ENCODE data around the gene EPN2. TPM values are rescaled to one million over a fixed set of nuclear protein-coding genes. Genes with fewer than 3 reads are reported as not detected.
A peak's percentile ranks its signal among the peaks of the same experiment; 100 is the strongest.
"Not testable (repeated sequence)": the region's sequence is repeated elsewhere in the genome, so short reads cannot be mapped to it uniquely, and the experiment has no call there.

EPN2 gene
- 10 to 100 TPM in 5 of 6 donors, 1 to 10 TPM in 1; 9.8 to 35.0 (median 28.9) TPM for polyA plus RNA-seq (ENCODE audit: low read depth in 6 of 6)

DNA sequence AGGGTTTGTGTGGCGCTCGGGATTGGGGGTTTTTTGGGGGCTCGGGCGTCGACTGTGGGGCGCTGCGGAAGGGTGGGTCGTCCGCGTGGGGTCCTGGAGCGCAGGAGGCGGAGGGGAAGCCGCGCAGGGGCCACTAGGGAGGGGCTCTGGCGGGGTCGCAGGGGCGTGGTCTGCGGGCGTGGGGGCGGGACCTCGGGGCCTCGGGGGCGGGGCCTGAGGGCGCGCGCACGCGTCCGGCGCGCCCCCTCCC, at the start of gene EPN2:
Gene EPN2, plus strand, starts transcription at position 228 of the 250 bp plus-strand sequence. CDS start 45,754 bp downstream, outside the sequence.
- DNase-seq, H3K36me3 Mint-ChIP-seq, H3K27me3 Mint-ChIP-seq, H3K9me3 Mint-ChIP-seq: not testable (repeated sequence)
- peak in 1 of 2 donors; percentile 70 for ATAC-seq (ENCODE audit: low read depth in 2 of 2)
- peak within 1 kb of the TSS in 5 of 6 donors; percentile 63 to 91 (median 90) for H3K27ac Mint-ChIP-seq
- peak within 1 kb of the TSS; percentile 86 to 95 (median 90) for H3K4me3 Mint-ChIP-seq
- H3K4me1 Mint-ChIP-seq, result peaks cover 5 to 15% (median 9%) of the 10 kb centered on the region in 3 donors

DNA sequence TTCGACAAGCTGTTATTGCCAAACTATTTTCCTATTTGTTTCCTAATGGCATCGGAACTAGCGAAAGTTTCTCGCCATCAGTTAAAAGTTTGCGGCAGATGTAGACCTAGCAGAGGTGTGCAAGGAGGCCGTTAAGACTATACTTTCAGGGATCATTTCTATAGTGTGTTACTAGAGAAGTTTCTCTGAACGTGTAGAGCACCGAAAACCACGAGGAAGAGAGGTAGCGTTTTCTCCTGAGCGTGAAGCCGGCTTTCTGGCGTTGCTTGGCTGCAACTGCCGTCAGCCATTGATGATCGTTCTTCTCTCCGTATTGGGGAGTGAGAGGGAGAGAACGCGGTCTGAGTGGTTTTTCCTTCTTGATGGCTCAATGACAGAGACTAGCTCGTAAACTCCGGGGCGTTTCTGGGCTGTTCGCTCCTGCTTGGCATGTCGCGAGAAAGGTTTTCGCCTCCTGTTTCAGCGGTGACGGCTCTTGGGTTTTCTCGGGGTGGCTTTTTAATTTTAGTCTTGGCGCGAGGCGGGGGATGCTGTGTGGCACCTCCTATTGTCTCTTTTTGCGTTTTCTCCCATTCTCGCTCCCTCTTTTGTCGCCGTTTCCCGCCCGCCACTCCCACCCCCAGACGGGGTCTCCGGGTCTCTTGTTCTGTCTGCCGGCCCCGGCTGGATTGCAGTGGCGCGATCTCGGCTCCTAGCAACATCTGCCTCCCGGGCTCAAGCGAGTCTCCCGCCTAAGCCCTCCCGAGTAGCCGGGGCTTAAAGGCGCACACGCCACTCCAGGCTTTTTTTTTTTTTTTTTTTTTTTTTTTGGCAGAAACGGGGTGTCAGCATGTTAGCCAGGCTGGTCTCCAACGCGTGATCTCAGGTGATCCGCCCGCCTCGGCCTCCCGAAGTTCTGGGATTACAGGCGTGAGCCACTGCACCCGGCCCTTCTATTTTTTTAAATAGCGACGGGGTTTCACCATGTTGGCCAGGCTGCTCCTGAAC, 49.0 kb upstream of the EPN2 start:
- H3K36me3 Mint-ChIP-seq, H3K4me1 Mint-ChIP-seq, H3K4me3 Mint-ChIP-seq, H3K27ac Mint-ChIP-seq, H3K27me3 Mint-ChIP-seq, H3K9me3 Mint-ChIP-seq: not testable (repeated sequence)
- peak; percentile 35 to 46 for ATAC-seq (ENCODE audit: low read depth in 2 of 2)
- DNase-seq, result peak; percentile 92

DNA sequence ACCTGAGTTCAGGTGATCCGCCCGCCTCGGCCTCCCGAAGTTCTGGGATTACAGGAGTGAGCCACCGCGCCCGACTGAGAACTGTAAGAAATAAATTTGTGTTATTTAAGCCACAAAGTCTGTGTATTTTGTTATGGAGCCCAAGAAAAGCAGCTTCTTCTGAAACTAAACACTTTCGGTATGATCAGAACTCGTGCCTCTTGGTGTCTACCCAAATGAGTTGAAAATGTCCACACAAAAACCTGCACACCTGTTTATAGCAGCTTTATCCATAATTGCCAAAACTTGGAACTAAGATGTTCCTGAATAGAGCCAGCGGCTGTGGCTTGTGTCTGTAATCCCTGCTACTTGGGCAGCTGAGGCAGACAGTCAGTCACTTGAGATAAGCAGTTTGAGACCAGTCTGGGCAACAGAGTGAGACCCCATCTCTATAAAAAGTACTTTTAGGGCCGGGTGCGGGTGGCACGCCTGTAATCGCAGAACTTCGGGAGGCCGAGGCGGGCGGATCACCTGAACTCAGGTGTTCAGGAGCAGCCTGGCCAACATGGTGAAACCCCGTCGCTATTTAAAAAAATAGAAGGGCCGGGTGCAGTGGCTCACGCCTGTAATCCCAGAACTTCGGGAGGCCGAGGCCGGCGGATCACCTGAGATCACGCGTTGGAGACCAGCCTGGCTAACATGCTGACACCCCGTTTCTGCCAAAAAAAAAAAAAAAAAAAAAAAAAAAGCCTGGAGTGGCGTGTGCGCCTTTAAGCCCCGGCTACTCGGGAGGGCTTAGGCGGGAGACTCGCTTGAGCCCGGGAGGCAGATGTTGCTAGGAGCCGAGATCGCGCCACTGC, 48.1 kb upstream of the EPN2 start:
- DNase-seq, H3K27me3 Mint-ChIP-seq, H3K4me1 Mint-ChIP-seq, H3K36me3 Mint-ChIP-seq, H3K27ac Mint-ChIP-seq, H3K9me3 Mint-ChIP-seq: not testable (repeated sequence)
- peak; percentile 59 to 61 for ATAC-seq (ENCODE audit: low read depth in 2 of 2)
- H3K4me3 Mint-ChIP-seq, result peak overlapping the region in 1 of 8 donors; percentile 44

DNA sequence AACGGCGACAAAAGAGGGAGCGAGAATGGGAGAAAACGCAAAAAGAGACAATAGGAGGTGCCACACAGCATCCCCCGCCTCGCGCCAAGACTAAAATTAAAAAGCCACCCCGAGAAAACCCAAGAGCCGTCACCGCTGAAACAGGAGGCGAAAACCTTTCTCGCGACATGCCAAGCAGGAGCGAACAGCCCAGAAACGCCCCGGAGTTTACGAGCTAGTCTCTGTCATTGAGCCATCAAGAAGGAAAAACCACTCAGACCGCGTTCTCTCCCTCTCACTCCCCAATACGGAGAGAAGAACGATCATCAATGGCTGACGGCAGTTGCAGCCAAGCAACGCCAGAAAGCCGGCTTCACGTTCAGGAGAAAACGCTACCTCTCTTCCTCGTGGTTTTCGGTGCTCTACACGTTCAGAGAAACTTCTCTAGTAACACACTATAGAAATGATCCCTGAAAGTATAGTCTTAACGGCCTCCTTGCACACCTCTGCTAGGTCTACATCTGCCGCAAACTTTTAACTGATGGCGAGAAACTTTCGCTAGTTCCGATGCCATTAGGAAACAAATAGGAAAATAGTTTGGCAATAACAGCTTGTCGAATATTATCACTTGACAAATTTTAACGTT, 47.3 kb upstream of the EPN2 start:
- H3K27ac Mint-ChIP-seq, H3K36me3 Mint-ChIP-seq, H3K9me3 Mint-ChIP-seq, DNase-seq, H3K27me3 Mint-ChIP-seq, H3K4me1 Mint-ChIP-seq, H3K4me3 Mint-ChIP-seq: not testable (repeated sequence)
- ATAC-seq (ENCODE audit: low read depth in 2 of 2), result peak; percentile 29 to 38

DNA sequence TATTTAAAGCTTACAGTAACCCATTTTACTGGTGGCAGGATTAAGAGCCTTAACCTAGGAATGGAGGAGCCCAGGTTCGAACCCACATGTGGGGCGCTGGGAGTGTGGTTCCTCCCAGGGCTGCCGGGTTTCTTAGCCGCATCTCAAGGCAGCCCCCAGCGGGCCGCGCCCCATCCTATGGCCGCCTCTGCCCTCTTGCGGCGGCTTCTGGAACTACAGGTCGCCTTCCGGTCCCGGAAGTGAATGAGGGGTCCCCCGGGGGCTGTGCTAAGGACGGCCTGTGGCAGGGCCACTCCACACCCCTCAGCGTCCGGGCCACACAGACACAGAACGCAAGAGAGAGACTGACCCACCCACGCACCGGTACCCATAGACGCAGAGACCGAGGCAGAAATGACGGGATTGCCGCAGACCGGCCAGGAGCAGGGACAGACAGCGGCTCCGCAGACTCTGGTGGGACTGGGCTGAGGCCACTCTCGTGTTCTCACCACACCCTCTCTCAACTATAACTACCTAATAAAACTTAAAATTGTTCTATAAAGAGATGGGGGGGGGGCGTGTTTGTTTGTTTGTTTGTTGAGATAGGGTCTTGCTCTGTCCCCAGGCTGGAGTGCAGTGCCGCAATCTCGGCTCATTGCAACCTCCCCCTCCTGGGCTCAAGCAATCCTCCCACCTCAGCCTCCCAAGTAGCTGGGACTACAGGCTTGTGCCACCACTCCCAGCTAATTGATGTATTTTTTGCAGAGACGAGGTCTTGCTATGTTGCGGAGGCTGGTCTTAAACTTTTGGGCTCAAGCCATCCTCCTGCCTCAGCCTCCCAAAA, 40.6 kb upstream of the EPN2 start:
- peak overlapping the region in 1 of 8 donors; percentile 15 for H3K4me3 Mint-ChIP-seq
- not testable (repeated sequence) for H3K27me3 Mint-ChIP-seq, H3K36me3 Mint-ChIP-seq, H3K9me3 Mint-ChIP-seq, H3K4me1 Mint-ChIP-seq, H3K27ac Mint-ChIP-seq
- ATAC-seq (ENCODE audit: low read depth in 2 of 2), result peak; percentile 96 to 98
- peak; percentile 44 for DNase-seq

DNA sequence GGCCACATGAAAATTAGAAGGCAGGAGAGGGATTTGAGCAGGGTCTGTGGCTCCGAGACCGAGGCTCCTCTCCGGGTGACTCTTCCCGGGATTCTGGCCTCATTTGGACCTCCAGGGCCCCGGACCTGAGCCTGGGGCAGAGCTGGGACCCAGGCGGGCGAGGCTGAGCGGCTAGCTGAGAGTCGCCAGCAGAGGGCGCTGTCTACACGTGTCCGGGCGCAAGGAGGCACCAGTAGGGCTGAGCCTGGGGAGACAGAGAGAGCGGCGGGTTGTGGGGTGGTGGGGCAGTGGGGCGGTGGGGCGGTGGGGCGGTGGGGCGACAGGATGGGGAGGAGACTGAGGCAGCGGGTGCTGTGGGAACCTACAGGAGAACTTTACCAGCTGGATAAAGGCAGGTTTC, 34.7 kb upstream of the EPN2 start:
- not testable (repeated sequence) for H3K4me3 Mint-ChIP-seq, DNase-seq, H3K27ac Mint-ChIP-seq, H3K4me1 Mint-ChIP-seq, H3K36me3 Mint-ChIP-seq, H3K27me3 Mint-ChIP-seq, H3K9me3 Mint-ChIP-seq
- ATAC-seq (ENCODE audit: low read depth in 2 of 2), result peak; percentile 98 to 99

DNA sequence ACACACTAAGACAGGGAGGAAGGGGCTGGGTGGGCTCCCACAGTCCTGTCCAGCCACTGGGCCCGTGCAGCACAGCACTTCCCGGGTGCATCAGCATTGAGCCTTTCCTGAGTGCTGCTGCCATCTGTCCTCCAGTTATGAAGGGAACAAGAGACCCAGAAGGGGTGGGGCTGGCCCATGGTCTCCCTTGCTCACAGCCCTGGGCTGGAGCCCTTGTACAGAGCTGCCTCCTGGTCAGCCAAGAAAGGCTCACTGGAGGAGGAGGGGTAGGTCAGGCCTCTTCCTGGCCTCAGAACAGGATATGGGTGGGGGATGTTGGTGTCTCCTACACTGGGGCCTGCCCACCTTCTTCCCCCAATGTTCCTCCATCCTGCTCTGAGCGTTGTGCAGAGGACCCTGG, 33.7 kb upstream of the EPN2 start:
- not testable (repeated sequence) for H3K4me1 Mint-ChIP-seq; H3K36me3 Mint-ChIP-seq; H3K4me3 Mint-ChIP-seq; H3K27me3 Mint-ChIP-seq; ATAC-seq (ENCODE audit: low read depth in 2 of 2); H3K9me3 Mint-ChIP-seq; H3K27ac Mint-ChIP-seq; DNase-seq

DNA sequence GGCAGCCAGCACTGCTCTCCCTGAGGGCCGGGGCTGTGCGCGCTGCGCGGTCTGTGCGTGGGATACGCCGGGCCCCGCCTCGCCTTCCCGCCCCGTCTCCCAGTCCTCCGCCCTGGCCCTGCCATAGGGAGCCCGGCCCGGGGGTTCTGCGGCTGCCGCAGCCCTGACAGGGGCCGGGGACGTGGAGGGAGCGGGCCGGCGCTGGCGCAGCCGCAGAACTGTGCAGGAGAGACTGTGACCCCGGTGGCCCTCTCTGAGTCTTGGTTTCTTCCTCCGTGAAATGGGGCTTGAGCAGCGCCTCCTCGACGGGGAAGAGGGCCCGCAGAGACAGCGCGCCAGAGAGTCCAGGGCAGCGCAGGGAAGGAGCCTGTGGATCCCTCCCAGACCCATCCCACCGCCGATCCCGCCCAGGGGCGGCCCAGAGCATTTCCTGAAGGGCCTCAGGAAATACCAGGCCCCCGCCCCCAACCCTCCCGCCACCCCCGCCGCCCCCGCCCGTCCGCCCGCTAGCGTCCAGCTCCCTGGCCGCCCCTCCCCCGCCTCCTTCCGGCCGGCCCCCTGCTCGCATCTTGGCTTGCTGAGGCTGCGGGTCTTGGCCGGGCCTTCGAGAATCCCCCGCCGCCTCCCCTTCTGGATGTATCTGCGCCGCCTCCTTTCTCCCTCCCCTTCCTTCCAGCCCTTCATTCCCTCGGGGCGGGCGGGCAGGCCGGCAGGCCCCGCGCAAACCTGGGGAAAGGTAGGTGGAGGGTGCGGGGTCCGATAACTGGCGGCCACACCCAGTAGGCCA, 21.9 kb upstream of the EPN2 start:
- not testable (repeated sequence) for DNase-seq, H3K27me3 Mint-ChIP-seq, H3K9me3 Mint-ChIP-seq, H3K36me3 Mint-ChIP-seq, H3K4me3 Mint-ChIP-seq, H3K27ac Mint-ChIP-seq, H3K4me1 Mint-ChIP-seq
- ATAC-seq (ENCODE audit: low read depth in 2 of 2), result peak; percentile 55 to 56

DNA sequence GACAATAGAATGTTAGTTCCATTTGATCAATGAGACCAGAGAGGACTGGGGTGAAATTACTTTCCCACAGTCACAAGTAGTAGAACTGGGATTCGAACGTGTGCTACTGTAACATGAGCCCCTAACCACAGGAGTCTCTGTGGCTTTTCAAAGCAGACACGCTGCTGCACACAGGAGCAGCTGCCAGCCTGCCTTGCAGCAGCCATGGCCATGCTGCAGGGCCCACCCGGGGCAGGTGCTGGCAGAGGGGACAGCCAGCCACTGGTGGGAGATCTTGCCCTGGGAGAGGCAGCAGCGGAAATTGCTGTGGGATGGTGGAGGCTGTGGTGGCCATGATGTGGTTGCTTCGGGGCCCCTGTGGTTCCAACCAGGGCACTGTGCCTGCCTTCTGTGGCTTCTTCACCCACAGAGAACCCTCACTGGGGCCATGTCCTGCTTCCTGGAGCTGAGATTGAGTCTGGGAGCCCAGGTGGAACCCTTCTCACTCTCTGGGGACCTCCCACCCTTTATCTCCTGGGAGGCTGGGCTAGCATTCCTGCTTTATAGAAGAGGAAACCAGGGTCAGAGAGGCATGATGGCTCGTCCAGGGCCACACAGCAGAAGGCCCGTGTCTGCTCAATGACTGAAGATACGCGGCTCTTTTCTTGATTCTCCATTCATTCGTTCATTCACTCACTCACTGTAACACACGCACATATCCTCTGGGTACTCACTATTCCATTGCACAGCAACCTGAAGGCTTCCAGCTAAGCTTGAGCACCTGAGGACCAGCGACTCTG, 20.8 kb upstream of the EPN2 start:
- H3K4me3 Mint-ChIP-seq, DNase-seq, H3K9me3 Mint-ChIP-seq, H3K27ac Mint-ChIP-seq, H3K27me3 Mint-ChIP-seq, H3K4me1 Mint-ChIP-seq, H3K36me3 Mint-ChIP-seq: not testable (repeated sequence)
- peak; percentile 63 to 68 for ATAC-seq (ENCODE audit: low read depth in 2 of 2)

DNA sequence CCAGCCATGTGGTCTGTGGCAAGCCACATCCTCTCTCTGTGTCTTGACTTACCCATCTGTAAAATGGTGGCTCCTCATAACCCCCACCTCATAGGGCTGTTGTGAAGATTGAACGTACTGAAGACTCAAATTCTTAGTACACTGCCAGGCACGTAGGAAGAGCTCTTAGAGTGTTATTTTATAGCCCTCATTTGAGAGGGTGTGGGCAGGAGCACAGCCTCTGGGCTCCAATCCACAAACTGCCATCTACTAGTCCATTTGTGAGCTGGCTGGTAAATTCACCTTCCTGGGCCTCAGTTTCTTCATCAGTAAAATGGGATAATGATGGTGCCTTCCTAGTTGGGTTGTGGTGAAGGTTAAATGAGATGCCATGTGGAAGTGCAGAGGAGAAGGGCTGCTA, 18.3 kb upstream of the EPN2 start:
- H3K36me3 Mint-ChIP-seq; H3K27me3 Mint-ChIP-seq; H3K4me1 Mint-ChIP-seq; H3K4me3 Mint-ChIP-seq; ATAC-seq (ENCODE audit: low read depth in 2 of 2); H3K27ac Mint-ChIP-seq; DNase-seq; H3K9me3 Mint-ChIP-seq: not testable (repeated sequence)

DNA sequence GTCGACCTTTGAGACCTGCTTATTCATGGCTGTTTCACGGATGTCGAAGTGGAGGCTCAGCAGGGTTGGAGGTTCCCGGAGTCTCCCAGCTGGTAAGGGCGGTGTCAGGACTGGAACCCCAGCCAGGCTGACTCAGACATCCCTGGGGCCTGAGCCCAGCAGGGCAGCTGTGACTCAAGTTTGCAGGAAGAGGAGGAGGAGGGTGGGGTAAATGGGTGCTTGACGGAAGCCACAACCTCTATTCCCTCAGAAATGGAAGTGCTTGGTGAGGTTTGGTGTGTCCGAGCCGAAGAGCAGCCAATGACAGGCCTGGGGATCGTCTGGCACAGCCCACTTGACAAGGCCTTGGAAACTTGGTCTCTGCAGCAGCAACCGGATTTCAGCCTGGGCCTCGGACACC, 17.8 kb upstream of the EPN2 start:
- not testable (repeated sequence) for H3K36me3 Mint-ChIP-seq; H3K27me3 Mint-ChIP-seq; H3K4me3 Mint-ChIP-seq; H3K4me1 Mint-ChIP-seq; DNase-seq; H3K27ac Mint-ChIP-seq; ATAC-seq (ENCODE audit: low read depth in 2 of 2); H3K9me3 Mint-ChIP-seq

DNA sequence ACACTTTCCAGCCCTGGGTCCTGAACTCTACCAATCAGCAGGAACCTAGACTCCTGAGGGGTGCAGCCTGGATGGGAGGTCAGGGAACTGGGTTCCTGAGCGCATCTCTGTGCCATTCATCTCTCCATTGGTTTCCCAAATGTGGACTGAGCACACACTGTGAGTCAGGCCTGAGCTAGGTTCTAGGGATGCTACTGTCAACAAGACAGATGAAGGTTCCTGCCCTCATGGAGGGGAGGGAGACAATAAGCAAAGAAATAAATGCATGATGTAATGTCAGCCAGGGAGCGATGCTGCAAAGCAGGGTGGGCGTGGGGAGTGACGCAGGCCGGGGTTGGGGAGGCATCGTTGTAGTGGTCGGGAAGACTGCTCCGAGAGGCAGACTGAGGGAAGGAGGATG, 17.0 kb upstream of the EPN2 start:
- H3K4me1 Mint-ChIP-seq; DNase-seq; H3K4me3 Mint-ChIP-seq; ATAC-seq (ENCODE audit: low read depth in 2 of 2); H3K27me3 Mint-ChIP-seq; H3K27ac Mint-ChIP-seq; H3K9me3 Mint-ChIP-seq; H3K36me3 Mint-ChIP-seq: not testable (repeated sequence)
